Activated CD8-positive, alpha-beta memory T cell treated with anti-CD3 and anti-CD28 coated beads, Interleukin-2, amount 50 U/mL, for 4 hours (primary cell): Measurements from ENCODE around the gene STK39.

Experiments
- DNase-seq: peaks from one replicate; pipeline ENCODE4 v3.0.0-alpha.2; 2020

Gene STK39

GRCh38 chr2:167944825-167945659 lies 302.4 kb downstream of the STK39 start:
- no peak for DNase-seq

DNA sequence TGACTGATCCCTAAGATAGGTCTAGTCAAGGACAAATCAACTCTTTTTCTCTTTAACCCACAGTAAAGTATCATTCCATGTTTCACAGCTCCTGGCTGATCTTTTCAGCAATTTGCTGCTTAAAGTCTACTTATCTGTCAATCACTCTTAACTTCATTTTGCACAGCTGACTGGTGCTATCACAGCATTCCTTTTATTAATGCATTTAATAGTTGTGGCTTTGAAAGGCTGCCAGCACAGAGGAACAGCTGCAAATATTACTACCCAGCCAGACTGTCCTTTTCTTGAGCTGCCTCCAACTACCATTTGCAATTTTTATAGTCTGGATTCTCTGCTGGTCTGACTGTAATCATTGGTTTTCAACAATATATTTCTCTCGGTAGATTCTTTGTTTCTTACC lies 303.5 kb downstream of the STK39 start:
- DNase-seq: no peak

- no peak for DNase-seq
These were observed 304.0 kb downstream of the STK39 start for GRCh38 chr2:167943368-167943767.

GRCh38 chr2:167942366-167943081 lies 304.9 kb downstream of the STK39 start:
- DNase-seq: no peak

- no peak for DNase-seq
These were observed 305.8 kb downstream of the STK39 start for GRCh38 chr2:167941604-167942003.

DNA sequence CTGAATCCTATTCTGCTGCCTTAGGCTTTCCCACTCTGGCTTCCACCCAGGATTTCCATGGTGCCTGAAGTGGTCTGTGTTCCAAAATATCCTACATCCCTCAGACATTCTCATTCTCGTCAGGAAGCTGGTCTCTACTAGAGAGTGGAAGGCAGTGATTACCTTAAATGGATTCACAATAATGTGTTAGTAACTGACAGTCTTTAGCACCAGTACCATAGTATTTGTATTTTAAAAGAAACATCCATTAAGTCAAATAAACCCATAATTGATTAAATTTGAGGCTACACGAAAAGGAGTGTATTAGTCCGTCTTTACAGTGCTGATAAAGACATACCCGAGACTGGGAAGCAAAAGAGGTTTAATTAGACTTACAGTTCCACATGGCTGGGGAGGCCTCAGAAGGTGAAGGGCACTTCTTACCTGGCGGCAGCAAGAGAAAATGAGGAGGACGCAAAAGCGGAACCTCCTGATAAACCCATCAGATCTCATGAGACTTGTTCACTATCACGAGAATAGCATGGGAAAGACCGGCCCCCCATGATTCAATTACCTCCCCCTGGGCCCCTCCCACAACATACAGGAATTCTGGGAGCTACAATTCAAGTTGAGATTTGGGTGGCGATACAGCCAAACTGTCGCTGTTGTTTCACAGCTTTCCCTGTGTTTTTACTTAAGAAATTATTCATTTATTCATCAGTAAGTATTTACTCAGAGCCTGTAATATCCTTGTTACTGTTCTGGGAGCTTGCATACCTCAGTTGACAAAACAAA lies 306.5 kb downstream of the STK39 start:
- no peak for DNase-seq

DNA sequence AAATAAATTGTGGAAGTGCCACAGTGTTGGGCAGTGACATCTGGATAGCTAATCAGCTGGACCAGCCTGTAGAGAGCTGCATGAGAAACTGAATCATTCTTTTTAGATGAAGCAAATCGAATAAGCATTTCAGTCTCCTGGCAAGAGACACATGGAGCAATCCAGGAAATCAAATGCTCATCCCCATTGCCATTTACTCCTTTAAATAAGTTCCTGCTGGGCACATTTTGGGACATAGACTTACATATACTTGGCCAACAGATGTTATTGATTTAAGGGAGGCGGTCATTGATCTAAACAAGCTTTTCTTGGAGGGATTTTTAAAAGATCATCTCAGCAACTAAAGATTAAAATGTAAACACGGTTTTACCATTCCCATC lies 307.1 kb downstream of the STK39 start:
- DNase-seq: no peak

- no peak for DNase-seq
These were observed 307.7 kb downstream of the STK39 start for GRCh38 chr2:167939514-167940345.

- no peak for DNase-seq
These were observed 310.0 kb downstream of the STK39 start for GRCh38 chr2:167937403-167937802.

GRCh38 chr2:167935803-167936110 lies 311.6 kb downstream of the STK39 start:
- DNase-seq: no peak

DNA sequence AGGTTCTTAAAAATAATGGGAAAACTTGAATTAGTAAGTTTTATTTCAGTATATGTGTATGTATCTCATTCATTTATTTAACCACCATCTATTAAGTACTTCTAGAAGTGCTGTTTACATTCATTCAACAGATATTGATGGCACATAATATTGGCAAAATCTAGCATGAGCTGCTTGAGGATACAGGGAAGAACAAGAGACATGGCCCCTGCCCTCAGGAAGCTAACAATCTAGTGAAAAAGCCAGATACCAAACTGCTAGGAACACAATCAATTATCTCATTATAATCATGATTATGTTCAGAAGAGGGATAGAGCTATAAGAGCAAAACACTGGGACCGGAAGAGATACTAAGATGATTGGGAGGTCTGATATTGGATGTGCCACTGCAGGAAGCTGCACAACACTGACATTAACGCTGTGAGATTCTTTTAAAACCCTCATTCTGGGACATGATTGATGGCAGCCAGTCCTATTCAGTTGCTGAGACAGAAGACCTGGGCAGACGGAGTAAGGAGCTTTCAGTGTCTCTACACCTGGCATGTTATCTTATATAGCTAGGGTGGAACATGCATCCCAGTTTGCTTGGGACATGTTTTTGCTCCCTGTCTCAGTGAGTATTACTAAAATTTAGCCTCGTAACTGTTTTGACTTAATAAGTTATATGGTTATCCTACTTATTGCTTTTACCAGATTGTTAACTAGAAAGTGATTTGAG lies 314.1 kb downstream of the STK39 start:
- DNase-seq: no peak

- DNase-seq: no peak
These were observed 315.2 kb downstream of the STK39 start for GRCh38 chr2:167932123-167932693.

GRCh38 chr2:167929484-167929883 lies 317.9 kb downstream of the STK39 start:
- no peak for DNase-seq

DNA sequence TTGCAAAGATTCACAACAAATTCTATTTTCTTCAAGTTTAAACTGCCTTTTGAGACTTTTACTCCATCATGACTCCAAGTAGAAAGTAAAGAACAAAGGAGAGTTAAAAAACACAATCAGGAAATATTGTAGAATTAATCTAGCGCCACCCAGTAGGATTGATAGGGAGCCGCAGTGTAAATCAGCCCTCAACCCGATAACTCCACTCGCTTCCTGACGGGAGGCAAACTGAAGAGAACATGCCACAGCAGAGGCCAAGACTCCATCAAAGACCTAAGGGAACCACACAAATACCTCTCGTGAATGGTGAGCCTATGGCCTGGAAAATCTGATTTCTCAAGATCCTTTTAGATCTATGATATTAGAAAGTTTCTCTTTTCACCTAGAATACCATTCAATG lies 319.0 kb downstream of the STK39 start:
- no peak for DNase-seq

DNA sequence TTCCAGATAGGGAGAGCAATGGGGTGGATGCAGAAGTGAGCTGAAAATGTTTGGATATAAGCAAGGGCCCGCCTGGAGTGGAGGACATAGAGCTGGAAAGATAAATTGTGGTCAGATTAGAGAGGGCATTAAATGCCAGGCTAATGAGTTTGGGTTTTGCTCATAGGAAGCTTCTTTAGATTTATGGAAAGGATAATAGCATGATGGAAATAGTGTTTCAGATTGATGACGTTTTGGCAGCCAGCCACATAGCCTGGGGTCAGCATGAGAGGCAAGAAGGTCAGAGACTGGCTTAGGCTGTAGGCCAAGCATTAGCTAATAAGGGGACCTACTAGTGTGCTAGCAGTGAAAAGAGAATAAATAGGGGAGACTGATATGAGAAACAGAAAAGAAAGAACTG lies 321.6 kb downstream of the STK39 start:
- DNase-seq: no peak

DNA sequence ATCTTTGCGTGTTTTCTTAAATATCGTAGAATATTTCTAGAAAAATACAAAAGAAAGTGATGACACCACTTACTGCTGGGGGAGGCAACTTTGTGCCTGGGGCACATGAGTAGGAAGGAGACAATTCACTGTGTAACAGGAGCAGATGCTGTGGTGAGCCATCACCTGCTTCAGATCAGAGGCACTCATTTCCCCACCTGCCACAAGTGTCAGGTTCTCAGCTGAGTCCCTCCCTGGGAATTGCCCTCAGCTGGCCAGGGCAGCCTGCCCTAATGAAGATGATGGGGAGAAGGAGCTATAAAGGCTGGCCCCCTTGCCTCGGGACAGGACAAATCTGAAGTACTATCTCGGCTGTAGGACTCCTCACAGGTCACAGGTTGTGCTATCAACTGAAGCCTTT lies 322.8 kb downstream of the STK39 start:
- no peak for DNase-seq

DNA sequence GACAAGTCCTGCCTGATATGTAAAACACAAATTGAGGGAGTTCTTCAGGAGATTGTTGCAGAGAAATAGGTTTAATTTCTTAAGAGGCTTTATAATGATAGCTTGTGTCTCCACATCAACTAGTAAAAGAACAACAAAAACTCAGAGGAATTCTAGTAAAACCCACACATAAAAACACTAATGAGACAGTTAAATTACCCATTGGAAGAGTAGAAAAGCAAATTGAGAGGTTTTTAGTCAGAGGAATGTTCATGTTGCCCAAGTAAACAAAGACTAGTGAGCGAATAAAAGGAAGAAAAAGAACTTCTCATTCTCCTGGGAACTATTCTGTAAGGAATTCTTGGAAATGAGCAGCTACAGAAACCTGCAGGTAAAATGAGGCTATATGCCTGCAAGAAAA lies 330.6 kb downstream of the STK39 start:
- DNase-seq: no peak

GRCh38 chr2:167914969-167915368 lies 332.4 kb downstream of the STK39 start:
- no peak for DNase-seq

- DNase-seq: no peak
These were observed 338.6 kb downstream of the STK39 start for GRCh38 chr2:167908786-167909185.

DNA sequence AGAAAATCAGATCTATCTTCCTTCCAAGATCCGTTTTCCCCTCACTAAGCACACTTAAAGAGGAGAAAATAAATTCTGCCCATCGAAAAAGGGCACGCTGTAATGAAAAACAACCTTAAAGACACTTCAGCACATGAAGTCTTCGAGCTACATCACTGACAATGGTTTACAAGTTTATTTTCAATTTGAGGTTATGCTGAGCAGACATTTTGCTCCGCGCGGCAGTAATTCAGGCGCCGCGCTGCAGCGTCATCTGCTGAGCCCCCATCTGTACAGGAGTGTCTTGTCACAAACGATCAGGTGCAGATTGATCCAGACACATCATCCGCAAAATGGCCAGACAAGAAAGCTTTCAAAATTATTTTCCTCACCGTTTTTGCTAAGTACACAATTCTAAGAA lies 341.7 kb downstream of the STK39 start:
- no peak for DNase-seq
